HuH-7 (cell line): ENCODE results near the gene TMEM254.
"Not testable (repeated sequence)": the region's sequence is repeated elsewhere in the genome, so short reads cannot be mapped to it uniquely, and the experiment has no call there.

Experiments used
- DNase-seq: peaks from one replicate; pipeline ENCODE4 v3.0.0; 2011; ENCODE audit warnings: low spot score

The TMEM254 gene

GRCh38 chr10:80077869-80078447, 507 bp upstream of the TMEM254 start:
- DNase-seq, result no peak

- DNase-seq, result no peak
Observed at GRCh38 chr10:80079312-80079719, 851 bp downstream of the TMEM254 start.

- no peak for DNase-seq
Observed at GRCh38 chr10:80081026-80081425, 2.6 kb downstream of the TMEM254 start.

GRCh38 chr10:80081801-80082750, 3.6 kb downstream of the TMEM254 start:
- peak; percentile 21 for DNase-seq

GRCh38 chr10:80090121-80090520, 11.7 kb downstream of the TMEM254 start:
- DNase-seq, result no peak

- DNase-seq, result no peak
Observed at GRCh38 chr10:80094231-80094630, 15.8 kb downstream of the TMEM254 start.

GRCh38 chr10:80098272-80098671, 19.8 kb downstream of the TMEM254 start:
- DNase-seq, result not testable (repeated sequence)

- DNase-seq, result not testable (repeated sequence)
Observed at GRCh38 chr10:80099295-80099694, 20.8 kb downstream of the TMEM254 start.

GRCh38 chr10:80100116-80100515, 21.7 kb downstream of the TMEM254 start:
- no peak for DNase-seq

GRCh38 chr10:80100861-80101695, 22.6 kb downstream of the TMEM254 start:
- DNase-seq, result no peak

GRCh38 chr10:80104066-80104926, 25.8 kb downstream of the TMEM254 start:
- no peak for DNase-seq

- no peak for DNase-seq
Observed at GRCh38 chr10:80108576-80109239, 30.2 kb downstream of the TMEM254 start.

GRCh38 chr10:80110986-80111385, 32.5 kb downstream of the TMEM254 start:
- peak; percentile 17 for DNase-seq

GRCh38 chr10:80118669-80119068, 40.2 kb downstream of the TMEM254 start:
- DNase-seq, result no peak

- DNase-seq, result no peak
Observed at GRCh38 chr10:80122110-80122710, 43.7 kb downstream of the TMEM254 start.

- DNase-seq, result no peak
Observed at GRCh38 chr10:80122746-80123145, 44.3 kb downstream of the TMEM254 start.

GRCh38 chr10:80126876-80127275, 48.4 kb downstream of the TMEM254 start:
- no peak for DNase-seq

- DNase-seq, result no peak
Observed at GRCh38 chr10:80131499-80131901, 53.0 kb downstream of the TMEM254 start.

GRCh38 chr10:80132299-80133139, 54.1 kb downstream of the TMEM254 start, which contains the start of gene PLAC9:
TSS of gene PLAC9 (plus strand) at chr10:80132730. CDS start at chr10:80132763, 33 bp downstream.
- DNase-seq, result no peak
